Endothelial cell of umbilical vein (primary cell): ENCODE measurements around the gene CYP2A6. TPM values are rescaled to one million over a fixed set of nuclear protein-coding genes. Genes with fewer than 3 reads are reported as not detected.
"Not testable (repeated sequence)": the region's sequence is repeated elsewhere in the genome, so short reads cannot be mapped to it uniquely, and the experiment has no call there.

Experiments
- BruUV-seq: library from RNA; stranded (reverse); fragments of 400-500 nt; replicated peaks from 2 replicates; lab custom pipeline; 2021; lab: Mats Ljungman, UMichigan
- CTCF ChIA-PET: fragments of 300-600, 350-600 bp; sonication (Branson Sonifier 250); formaldehyde crosslinking; loops from one replicate; lab custom pipeline; 2021; ENCODE audit warnings: antibody characterized with exemption, inconsistent platforms; lab: Charles Lee
- POLR2A ChIA-PET: fragments of 300-600, 350-600 bp; sonication (Branson Sonifier 250); formaldehyde crosslinking; loops from one replicate; lab custom pipeline; 2021; ENCODE audit warnings: antibody characterized with exemption, inconsistent platforms; lab: Charles Lee
- DNase-seq: peaks from one replicate; pipeline ENCODE4 v3.0.0-alpha.2; 2011; ENCODE audit warnings: low read depth, low spot score
- FAIRE-seq: peaks from 2 replicates; lab custom pipeline; 2011; peaks lifted over from hg19 to GRCh38; lab: Jason Lieb, UNC
- H2AFZ ChIP-seq: 2 replicates; pipeline ENCODE4 v1.6.0; 2012; ENCODE audit warnings: low read depth, low read length, control low read depth, inconsistent platforms
- H3K27ac ChIP-seq: 2 replicates; pipeline ENCODE4 v1.5.1; 2011; ENCODE audit warnings: low read depth, mild to moderate bottlenecking, control low read depth, low read length, moderate library complexity; ENCODE audit not compliant: insufficient read depth
- H3K27me3 ChIP-seq, 2 experiments: 2 replicates each; pipeline versions ENCODE4 v1.6.0 to v1.6.1; 2011; ENCODE audit warnings: low read length in 2 of 2, mixed read lengths in 1 of 2; ENCODE audit not compliant: control insufficient read depth in 2 of 2, insufficient read depth in 2 of 2
- H3K36me3 ChIP-seq, 2 experiments: 2 replicates in 1 of 2; 3 replicates in 1 of 2; pipeline ENCODE4 v1.5.1; 2011; ENCODE audit warnings: low read length in 2 of 2, mild to moderate bottlenecking in 1 of 2, moderate library complexity in 1 of 2; ENCODE audit not compliant: control insufficient read depth in 2 of 2, insufficient read depth in 2 of 2; ENCODE audit errors: extremely low read depth in 1 of 2
- H3K4me1 ChIP-seq: 3 replicates; pipeline ENCODE4 v1.5.1; 2011; ENCODE audit warnings: mild to moderate bottlenecking, low read length; ENCODE audit not compliant: control insufficient read depth, insufficient read depth; ENCODE audit errors: extremely low read depth
- H3K4me2 ChIP-seq: 2 replicates; pipeline ENCODE4 v1.6.1; 2011; ENCODE audit warnings: low read length, control low read depth, mixed read lengths; ENCODE audit not compliant: insufficient read depth
- H3K4me3 ChIP-seq, 3 experiments: fragments of 200-600 bp in 1 of 3; sonication (generic), shearing (Covaris generic) in 1 of 3; replicated peaks in 1 of 3; 2 replicates each; pipeline ENCODE4 v1.5.1; 2011 to 2016; ENCODE audit warnings: control low read depth in 3 of 3, low read length in 3 of 3, mild to moderate bottlenecking in 2 of 3, inconsistent platforms in 1 of 3, low read depth in 1 of 3, moderate library complexity in 1 of 3; ENCODE audit not compliant: insufficient read depth in 1 of 3
- H3K79me2 ChIP-seq: 2 replicates; pipeline ENCODE4 v1.6.0; 2012; ENCODE audit warnings: low read length, inconsistent platforms; ENCODE audit not compliant: control insufficient read depth, insufficient read depth
- H3K9ac ChIP-seq: replicated peaks from 2 replicates; pipeline ENCODE3; 2011; ENCODE audit warnings: low read length, control low read depth; ENCODE audit not compliant: insufficient read depth; ENCODE audit errors: extremely low read depth
- H3K9me1 ChIP-seq: replicated peaks from 3 replicates; pipeline ENCODE4 v1.6.0; 2011; ENCODE audit warnings: mild to moderate bottlenecking, low read length; ENCODE audit not compliant: control insufficient read depth, insufficient read depth; ENCODE audit errors: extremely low read depth
- H3K9me3 ChIP-seq: replicated peaks from 2 replicates; pipeline ENCODE4 v1.5.1; 2012; ENCODE audit warnings: low read length, inconsistent platforms; ENCODE audit not compliant: control insufficient read depth, insufficient read depth
- H4K20me1 ChIP-seq: replicated peaks from 2 replicates; pipeline ENCODE3; 2011; ENCODE audit warnings: mild to moderate bottlenecking, low read length; ENCODE audit not compliant: control insufficient read depth, insufficient read depth; ENCODE audit errors: extremely low read depth
- CTCF ChIP-seq, 2 donors: IDR thresholded peaks; 1 replicate in 1 of 2; 2 replicates in 1 of 2; pipeline ENCODE4 v1.5.1; 2011; ENCODE audit warnings: low read length in 2 of 2, mild to moderate bottlenecking in 2 of 2, moderate library complexity in 2 of 2, control low read depth in 1 of 2, inconsistent platforms in 1 of 2, low read depth in 1 of 2; ENCODE audit not compliant: insufficient read depth in 1 of 2; ENCODE audit errors: extremely low read depth in 1 of 2
- EZH2 ChIP-seq: IDR thresholded peaks from 2 replicates; pipeline ENCODE4 v1.6.1; 2012; ENCODE audit warnings: borderline replicate concordance, low read depth, mild to moderate bottlenecking, moderate library complexity, low read length, inconsistent platforms; ENCODE audit not compliant: severe bottlenecking
- FOS ChIP-seq: IDR thresholded peaks from 2 replicates; pipeline ENCODE4 v1.6.1; 2011; ENCODE audit warnings: mild to moderate bottlenecking, low read length, moderate library complexity, borderline replicate concordance; ENCODE audit not compliant: insufficient read depth
- GATA2 ChIP-seq: IDR thresholded peaks from 2 replicates; pipeline ENCODE4 v1.7.0; 2011; ENCODE audit warnings: low read depth, mild to moderate bottlenecking, moderate library complexity, mixed read lengths, low read length; ENCODE audit not compliant: insufficient read length, insufficient read depth
- JUN ChIP-seq: IDR thresholded peaks from 2 replicates; pipeline ENCODE4 v1.6.1; 2011; ENCODE audit warnings: borderline replicate concordance, low read depth; ENCODE audit not compliant: insufficient read length, insufficient read depth
- MAX ChIP-seq: IDR thresholded peaks from 2 replicates; pipeline ENCODE4 v1.6.1; 2011; ENCODE audit not compliant: insufficient read depth, insufficient read length
- MYC ChIP-seq: IDR thresholded peaks from one replicate; pipeline ENCODE4 v1.6.1; 2011; ENCODE audit warnings: mild to moderate bottlenecking, low read depth, low read length
- POLR2A ChIP-seq: IDR thresholded peaks from 2 replicates; pipeline ENCODE4 v1.6.1; 2012; ENCODE audit warnings: low read depth, mild to moderate bottlenecking, control low read depth, low read length
- POLR2AphosphoS5 ChIP-seq: IDR thresholded peaks from 2 replicates; pipeline ENCODE4 v1.6.1; 2012; ENCODE audit warnings: low read depth, mild to moderate bottlenecking, control low read depth, low read length, moderate library complexity; ENCODE audit not compliant: insufficient read depth
- dilution Hi-C: fragments of 300-500 bp; cut with MboI; formaldehyde crosslinking; loops from one replicate; pipeline ENCODE4 v1.15.0; 2019; ENCODE audit warnings: low sequenced_read_pairs; ENCODE audit not compliant: extremely low pct_ligation_motif_present
- intact Hi-C: fragments of 100-400 bp; cut with micrococcal nuclease; formaldehyde crosslinking; loops from one replicate; pipeline ENCODE4 v1.10.0; 2022
- polyA plus RNA-seq, 4 experiments: library from polyadenylated mRNA; depleted of rRNA in 3 of 4; stranded (reverse) in 3 of 4; unstranded in 1 of 4; fragments of >200 nt; gene quantifications; 2 replicates each; pipeline versions ENCODE4 v1.2.1 to v1.2.3, GENCODE V29; 2011 to 2012; ENCODE audit warnings: missing spikeins in 1 of 4
- total RNA-seq: library from RNA; stranded (reverse); gene quantifications from 2 replicates; pipeline ENCODE4 v1.2.3, GENCODE V29; 2021

Gene CYP2A6
- total and polyA plus RNA-seq, 2 donors (not counting 3 experiments of a cell fraction or from before 2014, with no cell fraction given): not detected

GRCh38 chr19:40836754-40837429, 13.4 kb downstream of the CYP2A6 start:
- no TSS peak for BruUV-seq
- no peaks in the 10 kb centered on the region for H4K20me1 ChIP-seq
- H3K27ac ChIP-seq: no peak overlapping the region
- H3K4me3 ChIP-seq: no peak overlapping the region
- ChIA-PET CTCF (no interaction called here), POLR2A (no interaction called here)
- no peak overlapping the region for H2AFZ ChIP-seq
- H3K4me1 ChIP-seq: no peaks in the 10 kb centered on the region
- DNase-seq (no peak), FAIRE-seq (no peak)
- H3K36me3 ChIP-seq: no peaks in the 10 kb centered on the region
- TF ChIP-seq POLR2AphosphoS5 (no peak), JUN (no peak), POLR2A (no peak), MYC (no peak), CTCF (IDR thresholded peaks at IDR 0.05; ENCODE audit: extremely low read depth in 1 of 2, insufficient read depth in 1 of 2, low read depth in 1 of 2, low read length in 2 of 2) (no peak), GATA2 (no peak), FOS (no peak), MAX (no peak), EZH2 (no peak)
- dilution Hi-C loops: no loop called here
- intact Hi-C loops: no loop called here
- peaks cover 0 to 1% of the 10 kb centered on the region in 2 experiments for H3K27me3 ChIP-seq
- H3K4me2 ChIP-seq: no peak overlapping the region
- H3K9me3 ChIP-seq: no peaks in the 10 kb centered on the region
- no peaks in the 10 kb centered on the region for H3K9me1 ChIP-seq
- no peak overlapping the region for H3K9ac ChIP-seq
- H3K79me2 ChIP-seq: no peaks in the 10 kb centered on the region

GRCh38 chr19:40833728-40834533, 16.3 kb downstream of the CYP2A6 start:
- intact Hi-C loops, H2AFZ ChIP-seq, H4K20me1 ChIP-seq, H3K27me3 ChIP-seq, BruUV-seq, H3K4me2 ChIP-seq, CTCF ChIA-PET, H3K27ac ChIP-seq, POLR2A ChIA-PET, H3K4me3 ChIP-seq, DNase-seq, H3K9me1 ChIP-seq, H3K9me3 ChIP-seq, H3K79me2 ChIP-seq, H3K36me3 ChIP-seq, H3K4me1 ChIP-seq, dilution Hi-C loops, H3K9ac ChIP-seq: not testable (repeated sequence)
- FAIRE-seq: peak; percentile 12
